Osteoblast (primary cell): ENCODE results near the gene CACNA1D. TPM values are rescaled to one million over a fixed set of nuclear protein-coding genes. Genes with fewer than 3 reads are reported as not detected.
"Not testable (repeated sequence)": the region's sequence is repeated elsewhere in the genome, so short reads cannot be mapped to it uniquely, and the experiment has no call there.

Experiments used
- DNase-seq: peaks from one replicate; pipeline ENCODE4 v3.0.0; 2011; ENCODE audit warnings: low spot score, mixed read lengths; ENCODE audit not compliant: insufficient read length; ENCODE audit errors: missing footprints
- H2AFZ ChIP-seq: 2 replicates; pipeline ENCODE4 v1.6.0; 2011; ENCODE audit warnings: mild to moderate bottlenecking, low read length
- H3K27ac ChIP-seq: 2 replicates; pipeline ENCODE4 v1.5.1; 2011; ENCODE audit warnings: mild to moderate bottlenecking, low read depth, low read length, moderate library complexity
- H3K27me3 ChIP-seq: 2 replicates; pipeline ENCODE4 v1.6.0; 2012; ENCODE audit warnings: mild to moderate bottlenecking, control low read depth, inconsistent platforms, low read length, moderate library complexity; ENCODE audit not compliant: insufficient read depth
- H3K36me3 ChIP-seq: 2 replicates; pipeline ENCODE4 v1.5.1; 2011; ENCODE audit warnings: mild to moderate bottlenecking, low read length, control low read depth, moderate library complexity; ENCODE audit not compliant: insufficient read depth
- H3K4me1 ChIP-seq: 2 replicates; pipeline ENCODE4 v1.5.1; 2011; ENCODE audit warnings: mild to moderate bottlenecking, low read length, control low read depth, moderate library complexity; ENCODE audit not compliant: insufficient read depth
- H3K4me2 ChIP-seq: 2 replicates; pipeline ENCODE4 v1.6.0; 2011; ENCODE audit warnings: mild to moderate bottlenecking, low read length; ENCODE audit not compliant: insufficient read depth
- H3K4me3 ChIP-seq: fragments of 200-600 bp; sonication (generic); 3 replicates; pipeline ENCODE4 v1.5.1; 2012; ENCODE audit warnings: mild to moderate bottlenecking, low read length, inconsistent platforms; ENCODE audit not compliant: insufficient read depth
- H3K79me2 ChIP-seq: 2 replicates; pipeline ENCODE4 v1.6.0; 2012; ENCODE audit warnings: mild to moderate bottlenecking, low read length, control low read depth, inconsistent platforms; ENCODE audit not compliant: insufficient read depth
- H3K9me3 ChIP-seq: 2 replicates; pipeline ENCODE4 v1.5.1; 2011; ENCODE audit warnings: low read depth, low read length, control low read depth
- H4K20me1 ChIP-seq: 2 replicates; pipeline ENCODE4 v1.6.0; 2012; ENCODE audit warnings: mild to moderate bottlenecking, low read length, control low read depth; ENCODE audit not compliant: insufficient read depth
- CTCF ChIP-seq: IDR thresholded peaks from 2 replicates; pipeline ENCODE4 v1.5.1; 2011; ENCODE audit warnings: mild to moderate bottlenecking, low read depth, low read length, moderate library complexity; ENCODE audit errors: extremely low read depth
- total RNA-seq: library from RNA; depleted of rRNA; stranded (reverse); fragments of >200 nt; gene quantifications from 2 replicates; pipeline ENCODE4 v1.2.3, GENCODE V29; 2012

The CACNA1D gene
- under 0.01 and 0.29 TPM in 2 replicates for total RNA-seq

GRCh38 chr3:53493963-53494791 is at the start of gene CACNA1D:
Gene CACNA1D, plus strand, starts transcription at chr3:53494611. Its CDS starts 556 bp downstream, at chr3:53495167.
- no peaks in the 10 kb centered on the region for H4K20me1 ChIP-seq
- no peak within 1 kb of the TSS for H2AFZ ChIP-seq
- peaks cover 47% of the 10 kb centered on the region for H3K27me3 ChIP-seq

GRCh38 chr3:53457068-53457467 is 37.3 kb upstream of the CACNA1D start:
- H3K79me2 ChIP-seq: no peaks in the 10 kb centered on the region
- H3K4me2 ChIP-seq: no peak overlapping the region
- no peaks in the 10 kb centered on the region for H3K9me3 ChIP-seq
- H3K4me1 ChIP-seq: no peaks in the 10 kb centered on the region
- no peak for DNase-seq
- H3K27ac ChIP-seq: no peak overlapping the region
- no peaks in the 10 kb centered on the region for H4K20me1 ChIP-seq
- no peak for TF ChIP-seq CTCF
- H3K36me3 ChIP-seq: no peaks in the 10 kb centered on the region
- no peak overlapping the region for H3K4me3 ChIP-seq
- H3K27me3 ChIP-seq: no peaks in the 10 kb centered on the region
- no peak overlapping the region for H2AFZ ChIP-seq

More at GRCh38 chr3:53493963-53494791, at the start of gene CACNA1D:
- no peak within 1 kb of the TSS for H3K27ac ChIP-seq
- H3K9me3 ChIP-seq: no peaks in the 10 kb centered on the region
- DNase-seq: peak; percentile 88
- no peak for TF ChIP-seq CTCF
- H3K4me2 ChIP-seq: peak within 1 kb of the TSS; percentile 13
- H3K4me1 ChIP-seq: no peaks in the 10 kb centered on the region
- H3K79me2 ChIP-seq: no peaks in the 10 kb centered on the region
- no peak within 1 kb of the TSS for H3K4me3 ChIP-seq
- H3K36me3 ChIP-seq: no peaks in the 10 kb centered on the region

GRCh38 chr3:53460326-53460725 is 34.1 kb upstream of the CACNA1D start:
- DNase-seq: peak; percentile 43
- Histone ChIP-seq H3K4me2 (no peak overlapping the region), H3K27me3 (no peaks in the 10 kb centered on the region), H4K20me1 (no peaks in the 10 kb centered on the region), H3K4me3 (no peak overlapping the region), H3K27ac (no peak overlapping the region), H2AFZ (no peak overlapping the region), H3K4me1 (no peaks in the 10 kb centered on the region), H3K36me3 (no peaks in the 10 kb centered on the region), H3K79me2 (no peaks in the 10 kb centered on the region), H3K9me3 (no peaks in the 10 kb centered on the region)
- no peak for TF ChIP-seq CTCF

GRCh38 chr3:53464424-53464823 is 30.0 kb upstream of the CACNA1D start:
- TF ChIP-seq CTCF: no peak
- no peaks in the 10 kb centered on the region for H3K9me3 ChIP-seq
- H3K4me2 ChIP-seq: no peak overlapping the region
- no peaks in the 10 kb centered on the region for H3K36me3 ChIP-seq
- no peak overlapping the region for H3K27ac ChIP-seq
- DNase-seq: no peak
- no peaks in the 10 kb centered on the region for H4K20me1 ChIP-seq
- H3K4me3 ChIP-seq: no peak overlapping the region
- no peaks in the 10 kb centered on the region for H3K4me1 ChIP-seq
- H3K79me2 ChIP-seq: no peaks in the 10 kb centered on the region
- no peak overlapping the region for H2AFZ ChIP-seq
- no peaks in the 10 kb centered on the region for H3K27me3 ChIP-seq

GRCh38 chr3:53469758-53470157 is 24.7 kb upstream of the CACNA1D start:
- not testable (repeated sequence) for H4K20me1 ChIP-seq, H3K4me2 ChIP-seq, H3K27ac ChIP-seq, H3K36me3 ChIP-seq, DNase-seq, H3K79me2 ChIP-seq, H3K9me3 ChIP-seq, H3K4me1 ChIP-seq, H3K27me3 ChIP-seq, H2AFZ ChIP-seq, H3K4me3 ChIP-seq
